RPMI7951 (cell line): ENCODE results near the gene DCAF5. TPM values are rescaled to one million over a fixed set of nuclear protein-coding genes. Genes with fewer than 3 reads are reported as not detected.
"Not testable (repeated sequence)": the region's sequence is repeated elsewhere in the genome, so short reads cannot be mapped to it uniquely, and the experiment has no call there.

Experiments used
- DNase-seq: peaks from one replicate; pipeline ENCODE4 v3.0.0-alpha.2; 2012; ENCODE audit warnings: low read depth
- total RNA-seq: library from RNA; depleted of rRNA; stranded (reverse); fragments of >200 nt; shearing (Covaris generic); gene quantifications from 2 replicates; pipeline ENCODE4 v1.2.3, GENCODE V29; 2014; rRNA removed

DCAF5 gene
- 10.5 and 11.5 TPM in 2 replicates for total RNA-seq

- peak; percentile 94 for DNase-seq
Observed at GRCh38 chr14:69152902-69153151, at the start of gene DCAF5. Gene DCAF5 (minus strand): TSS chr14:69153119. CDS start chr14:69152978, 141 bp downstream.

GRCh38 chr14:69199786-69200185 lies 46.9 kb upstream of the DCAF5 start:
- DNase-seq: no peak

GRCh38 chr14:69193721-69194120 lies 40.8 kb upstream of the DCAF5 start:
- no peak for DNase-seq

GRCh38 chr14:69191340-69192111 lies 38.6 kb upstream of the DCAF5 start, which contains the start of gene EXD2:
Gene EXD2 (plus strand): TSS chr14:69191498. CDS start chr14:69209471, 17,973 bp downstream.
- peak; percentile 77 for DNase-seq

- DNase-seq: no peak
Observed at GRCh38 chr14:69190191-69190590, 37.3 kb upstream of the DCAF5 start.

- no peak for DNase-seq
Observed at GRCh38 chr14:69183735-69184134, 30.8 kb upstream of the DCAF5 start.

GRCh38 chr14:69182580-69182979 lies 29.7 kb upstream of the DCAF5 start:
- DNase-seq: not testable (repeated sequence)

GRCh38 chr14:69181491-69181890 lies 28.6 kb upstream of the DCAF5 start:
- no peak for DNase-seq

- no peak for DNase-seq
Observed at GRCh38 chr14:69175130-69175529, 22.2 kb upstream of the DCAF5 start.

GRCh38 chr14:69171569-69171968 lies 18.6 kb upstream of the DCAF5 start:
- DNase-seq: no peak

GRCh38 chr14:69170839-69171238 lies 17.9 kb upstream of the DCAF5 start:
- peak; percentile 43 for DNase-seq

- DNase-seq: not testable (repeated sequence)
Observed at GRCh38 chr14:69165787-69166186, 12.9 kb upstream of the DCAF5 start.

GRCh38 chr14:69161590-69161989 lies 8.7 kb upstream of the DCAF5 start:
- DNase-seq: no peak

- no peak for DNase-seq
Observed at GRCh38 chr14:69156224-69156623, 3.3 kb upstream of the DCAF5 start.

GRCh38 chr14:69154779-69155178 lies 1.9 kb upstream of the DCAF5 start:
- no peak for DNase-seq

- DNase-seq: peak; percentile 40
Observed at GRCh38 chr14:69153873-69154270, 953 bp upstream of the DCAF5 start.

- no peak for DNase-seq
Observed at GRCh38 chr14:69153152-69153872, 393 bp upstream of the DCAF5 start.

- peak; percentile 33 for DNase-seq
Observed at GRCh38 chr14:69152181-69152901, 578 bp downstream of the DCAF5 start.

GRCh38 chr14:69151458-69152180 lies 1.3 kb downstream of the DCAF5 start:
- peak; percentile 68 for DNase-seq

GRCh38 chr14:69149461-69150244 lies 3.3 kb downstream of the DCAF5 start:
- no peak for DNase-seq

- no peak for DNase-seq
Observed at GRCh38 chr14:69142101-69142500, 10.8 kb downstream of the DCAF5 start.
